HTR-8/SVneo (cell line): ENCODE data around the gene RO60.
A peak's percentile ranks its signal among the peaks of the same experiment; 100 is the strongest.

Source experiments
- DNase-seq: peaks from one replicate; pipeline ENCODE4 v3.0.0; 2011; ENCODE audit warnings: low spot score, mixed read lengths; ENCODE audit not compliant: insufficient read length
- FAIRE-seq: peaks from 2 replicates; lab custom pipeline; 2011; peaks lifted over from hg19 to GRCh38; lab: Jason Lieb, UNC

Gene RO60

GRCh38 chr1:193104907-193105820, 45.8 kb downstream of the RO60 start, which contains the start of gene GLRX2:
GLRX2 (minus strand) TSS chr1:193105414; CDS start chr1:193105382, 32 bp downstream.
- FAIRE-seq (no peak), DNase-seq (peak; percentile 83)

GRCh38 chr1:193105821-193106177, 46.4 kb downstream of the RO60 start:
- DNase-seq (no peak), FAIRE-seq (no peak)

- no peak for DNase-seq
- FAIRE-seq: no peak
Measured at GRCh38 chr1:193108471-193108870, 49.1 kb downstream of the RO60 start.
